Gastrocnemius medialis (tissue), 4 donors: Measurements from ENCODE around the gene LARGE1. TPM values are rescaled to one million over a fixed set of nuclear protein-coding genes. Genes with fewer than 3 reads are reported as not detected.

ENCODE experiments used
- ATAC-seq, 2 donors: fragments of 150-250 bp; one replicate each; pipeline ENCODE4 v1.9.1; 2016
- DNase-seq, 2 donors: peaks; one replicate each; pipeline ENCODE4 v3.0.0-alpha.2; 2019
- H3K27ac ChIP-seq, 4 donors: fragments of 200-600 bp; sonication (generic); 1 replicate in 1 of 4; 2 replicates in 3 of 4; pipeline ENCODE4 v1.5.1; 2016 to 2018; ENCODE audit warnings: mild to moderate bottlenecking in 2 of 4, moderate library complexity in 1 of 4
- H3K27me3 ChIP-seq, 3 donors: fragments of 200-600 bp; sonication (generic) in 2 of 3; 1 replicate in 1 of 3; 2 replicates in 2 of 3; pipeline versions ENCODE4 v1.5.1 to v1.6.0; 2016 to 2019; ENCODE audit warnings: mild to moderate bottlenecking in 1 of 3, moderate library complexity in 1 of 3
- H3K36me3 ChIP-seq, 2 donors: fragments of 200-600 bp; sonication (generic) in 1 of 2; one replicate each; pipeline ENCODE4 v1.5.1; 2017 to 2018
- H3K4me1 ChIP-seq, 2 donors: fragments of 200-600 bp; sonication (generic) in 1 of 2; one replicate each; pipeline ENCODE4 v1.5.1; 2016 to 2017; ENCODE audit warnings: mild to moderate bottlenecking in 2 of 2
- H3K4me3 ChIP-seq, 4 donors: fragments of 200-600 bp; sonication (generic) in 3 of 4; 1 replicate in 1 of 4; 2 replicates in 3 of 4; pipeline ENCODE4 v1.5.1; 2016 to 2019; ENCODE audit warnings: mild to moderate bottlenecking in 2 of 4
- H3K9me3 ChIP-seq, 3 donors: fragments of 200-600 bp; sonication (generic) in 2 of 3; 1 replicate in 1 of 3; 2 replicates in 2 of 3; pipeline ENCODE4 v1.5.1; 2016 to 2019
- POLR2A ChIP-seq, 2 donors: fragments of 450-650 bp; IDR thresholded peaks; one replicate each; pipeline ENCODE4 v1.6.1; 2017; ENCODE audit warnings: antibody characterized with exemption in 2 of 2, mild to moderate bottlenecking in 2 of 2, moderate library complexity in 2 of 2
- in situ Hi-C, 4 donors: fragments of 200-750 bp; cut with MboI; loops; one replicate each; pipeline versions ENCODE4 v1.15.0 to v1.8.0; 2017; ENCODE audit warnings: low sequenced_read_pairs in 4 of 4
- intact Hi-C: fragments of 100-400 bp; cut with DNase I; formaldehyde crosslinking; loops from one replicate; pipeline ENCODE4 v1.15.1; 2023; ENCODE audit warnings: low total_unique reads
- total RNA-seq, 4 donors: library from RNA; depleted of rRNA; stranded (reverse); fragments of >200 nt; gene quantifications; one replicate each; pipeline versions ENCODE4 v1.1.0 to v1.2.3, GENCODE V29; 2016
- TF ChIP-seq, protein P1 (sequence below), 5 experiments: fragments of 450-650 bp in 3 of 5; fragments of 200-600 bp in 2 of 5; sonication (generic) in 2 of 5; IDR thresholded peaks in 4 of 5; conservative IDR thresholded peaks in 1 of 5; 1 replicate in 4 of 5; 2 replicates in 1 of 5; pipeline ENCODE4 v1.5.1; 2016 to 2019; ENCODE audit warnings: antibody characterized with exemption in 5 of 5, mild to moderate bottlenecking in 3 of 5, moderate library complexity in 3 of 5

LARGE1 gene
- total RNA-seq, 4 donors from 2014 or later = 48.5 to 91.0 (median 68.4) TPM

DNA sequence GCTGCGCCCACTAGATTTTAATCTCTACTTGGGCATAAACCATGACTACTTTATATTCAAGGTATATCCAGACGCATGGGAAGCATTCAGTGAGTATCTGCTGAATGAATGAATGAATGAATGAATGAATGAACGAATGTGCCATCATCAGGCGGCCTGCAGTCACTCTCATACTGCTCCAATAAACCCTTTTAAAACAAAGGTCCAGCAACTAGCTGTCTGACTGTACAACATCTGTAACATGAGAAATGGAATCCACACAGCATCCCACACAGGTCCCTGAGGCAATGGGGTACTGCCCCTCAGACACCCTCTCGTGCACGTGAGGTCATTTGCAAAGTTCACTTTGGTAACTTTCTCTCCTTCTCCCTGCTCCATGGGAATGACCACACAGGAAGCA, 147.5 kb downstream of the LARGE1 start:
- intact Hi-C loops (no loop called here), in situ Hi-C loops (no loop called here)
- Histone ChIP-seq H3K27me3 (no peaks in the 10 kb centered on the region), H3K9me3 (no peaks in the 10 kb centered on the region), H3K27ac (no peak overlapping the region), H3K4me1 (peaks cover 0 to 9% of the 10 kb centered on the region in 2 donors), H3K36me3 (no peaks in the 10 kb centered on the region), H3K4me3 (no peak overlapping the region)
- DNase-seq (no peak), ATAC-seq (no peak)
- no peak for TF ChIP-seq POLR2A (IDR thresholded peaks at IDR 0.05)
- TF ChIP-seq, protein P1, sequence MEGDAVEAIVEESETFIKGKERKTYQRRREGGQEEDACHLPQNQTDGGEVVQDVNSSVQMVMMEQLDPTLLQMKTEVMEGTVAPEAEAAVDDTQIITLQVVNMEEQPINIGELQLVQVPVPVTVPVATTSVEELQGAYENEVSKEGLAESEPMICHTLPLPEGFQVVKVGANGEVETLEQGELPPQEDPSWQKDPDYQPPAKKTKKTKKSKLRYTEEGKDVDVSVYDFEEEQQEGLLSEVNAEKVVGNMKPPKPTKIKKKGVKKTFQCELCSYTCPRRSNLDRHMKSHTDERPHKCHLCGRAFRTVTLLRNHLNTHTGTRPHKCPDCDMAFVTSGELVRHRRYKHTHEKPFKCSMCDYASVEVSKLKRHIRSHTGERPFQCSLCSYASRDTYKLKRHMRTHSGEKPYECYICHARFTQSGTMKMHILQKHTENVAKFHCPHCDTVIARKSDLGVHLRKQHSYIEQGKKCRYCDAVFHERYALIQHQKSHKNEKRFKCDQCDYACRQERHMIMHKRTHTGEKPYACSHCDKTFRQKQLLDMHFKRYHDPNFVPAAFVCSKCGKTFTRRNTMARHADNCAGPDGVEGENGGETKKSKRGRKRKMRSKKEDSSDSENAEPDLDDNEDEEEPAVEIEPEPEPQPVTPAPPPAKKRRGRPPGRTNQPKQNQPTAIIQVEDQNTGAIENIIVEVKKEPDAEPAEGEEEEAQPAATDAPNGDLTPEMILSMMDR (IDR thresholded peaks at IDR 0.05 in 4 of 5, conservative IDR thresholded peaks at IDR 0.05 in 1 of 5) = no peak

DNA sequence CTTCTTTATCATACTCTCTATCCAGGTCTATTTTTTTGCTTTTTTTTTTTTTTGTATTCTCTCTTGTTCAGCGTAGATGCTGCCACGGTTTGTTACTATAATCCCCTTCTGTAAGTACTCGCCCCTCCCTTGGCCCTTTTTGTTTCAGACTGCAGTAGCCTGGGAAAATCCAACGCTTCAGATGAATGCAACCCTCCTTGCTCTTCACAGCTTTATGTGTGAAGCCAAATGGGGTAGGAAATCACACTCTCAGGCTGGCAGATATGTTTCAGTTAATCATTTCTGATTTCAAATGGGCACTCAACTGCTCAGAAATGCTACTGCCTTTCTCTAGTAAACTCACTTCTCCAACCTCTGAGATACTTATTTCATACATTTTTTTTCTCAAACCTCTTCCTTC, 149.1 kb downstream of the LARGE1 start:
- Histone ChIP-seq H3K4me1 (no peaks in the 10 kb centered on the region), H3K4me3 (no peak overlapping the region), H3K36me3 (no peaks in the 10 kb centered on the region), H3K9me3 (no peaks in the 10 kb centered on the region), H3K27me3 (no peaks in the 10 kb centered on the region), H3K27ac (no peak overlapping the region)
- in situ Hi-C loops = no loop called here
- TF ChIP-seq, protein P1 (IDR thresholded peaks at IDR 0.05 in 4 of 5, conservative IDR thresholded peaks at IDR 0.05 in 1 of 5) = no peak
- no peak for TF ChIP-seq POLR2A (IDR thresholded peaks at IDR 0.05)
- intact Hi-C loops = no loop called here
- DNase-seq (no peak), ATAC-seq (no peak)

DNA sequence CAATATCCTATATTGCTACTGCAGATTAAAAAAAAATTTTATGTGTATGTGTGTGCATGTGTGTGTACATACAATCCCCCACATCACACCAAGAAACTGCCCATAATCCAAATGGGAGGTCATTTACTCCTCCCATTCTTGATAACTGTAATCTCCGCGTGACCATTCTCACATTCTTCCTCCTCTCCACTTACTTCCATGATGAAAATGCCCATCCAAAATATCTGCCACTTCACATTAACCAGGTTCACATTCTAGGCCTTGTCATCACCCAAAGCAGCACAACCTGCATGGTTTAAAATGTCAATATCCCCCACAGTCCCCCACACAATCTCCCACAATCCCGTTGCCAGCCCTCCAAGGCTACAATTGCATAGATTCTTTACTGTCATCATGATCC, 149.6 kb downstream of the LARGE1 start:
- ATAC-seq (no peak), DNase-seq (no peak)
- no peaks in the 10 kb centered on the region for H3K36me3 ChIP-seq
- no peak overlapping the region for H3K27ac ChIP-seq
- H3K4me3 ChIP-seq = no peak overlapping the region
- no peaks in the 10 kb centered on the region for H3K9me3 ChIP-seq
- no peak for TF ChIP-seq POLR2A (IDR thresholded peaks at IDR 0.05)
- H3K4me1 ChIP-seq = no peaks in the 10 kb centered on the region
- intact Hi-C loops (no loop called here), in situ Hi-C loops (no loop called here)
- no peaks in the 10 kb centered on the region for H3K27me3 ChIP-seq

DNA sequence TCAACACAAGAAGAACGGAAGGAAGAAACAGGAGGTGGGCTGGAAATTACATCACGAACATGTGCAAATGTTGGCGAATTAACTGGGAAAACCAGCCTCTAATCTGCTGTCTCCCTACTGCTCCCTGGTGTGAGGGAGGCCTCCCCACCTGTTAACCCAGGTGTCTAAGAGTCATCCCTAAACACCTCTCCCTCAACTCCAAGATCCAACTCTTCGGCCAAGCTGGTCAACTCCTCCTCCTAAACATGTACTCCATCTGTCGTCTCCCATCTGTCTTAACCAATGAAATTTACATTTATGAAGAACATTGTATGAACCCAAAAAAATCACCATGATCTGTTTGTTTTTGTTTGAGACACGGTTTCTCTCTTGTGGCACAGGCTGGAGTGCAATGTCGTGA, 154.2 kb downstream of the LARGE1 start:
- intact Hi-C loops = no loop called here
- no peak overlapping the region for H3K27ac ChIP-seq
- ATAC-seq (no peak), DNase-seq (no peak)
- in situ Hi-C loops = no loop called here
- no peaks in the 10 kb centered on the region for H3K36me3 ChIP-seq
- no peaks in the 10 kb centered on the region for H3K27me3 ChIP-seq
- no peaks in the 10 kb centered on the region for H3K9me3 ChIP-seq
- H3K4me3 ChIP-seq = no peak overlapping the region
- TF ChIP-seq, protein P1 (IDR thresholded peaks at IDR 0.05 in 4 of 5, conservative IDR thresholded peaks at IDR 0.05 in 1 of 5) = no peak
- no peak for TF ChIP-seq POLR2A (IDR thresholded peaks at IDR 0.05)
- H3K4me1 ChIP-seq = no peaks in the 10 kb centered on the region

DNA sequence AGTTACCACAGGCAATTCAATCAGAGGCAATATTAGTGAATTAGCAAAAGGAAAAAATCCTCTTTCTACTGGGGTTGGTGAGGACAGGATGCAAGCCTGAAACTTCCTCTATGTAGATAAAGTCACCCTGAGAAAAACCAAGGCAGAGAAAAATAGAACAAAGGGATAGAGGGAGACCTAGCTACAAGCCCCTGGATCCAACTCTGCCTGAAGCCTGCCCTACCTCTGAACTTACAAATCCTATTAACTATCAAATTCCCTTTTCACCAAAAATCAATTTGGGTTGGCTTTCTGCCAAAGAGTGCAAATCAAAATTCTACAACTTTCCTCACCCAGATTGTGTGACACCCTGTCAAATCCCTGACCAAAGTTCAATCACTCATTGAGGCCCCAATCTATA, 161.3 kb downstream of the LARGE1 start:
- intact Hi-C loops = no loop called here
- no peak overlapping the region for H3K4me3 ChIP-seq
- H3K4me1 ChIP-seq = peaks cover 7 to 18% of the 10 kb centered on the region in 2 donors
- in situ Hi-C loops = no loop called here
- DNase-seq (no peak), ATAC-seq (no peak)
- no peaks in the 10 kb centered on the region for H3K9me3 ChIP-seq
- no peak for TF ChIP-seq POLR2A (IDR thresholded peaks at IDR 0.05)
- TF ChIP-seq, protein P1 (IDR thresholded peaks at IDR 0.05 in 4 of 5, conservative IDR thresholded peaks at IDR 0.05 in 1 of 5) = no peak
- H3K27me3 ChIP-seq = no peaks in the 10 kb centered on the region
- no peaks in the 10 kb centered on the region for H3K36me3 ChIP-seq
- H3K27ac ChIP-seq = no peak overlapping the region
